Fibroblast of lung (primary cell): ENCODE measurements around the gene SPARC. TPM values are rescaled to one million over a fixed set of nuclear protein-coding genes. Genes with fewer than 3 reads are reported as not detected.
A peak's percentile ranks its signal among the peaks of the same experiment; 100 is the strongest.
"Not testable (repeated sequence)": the region's sequence is repeated elsewhere in the genome, so short reads cannot be mapped to it uniquely, and the experiment has no call there.

Source experiments
- DNase-seq, 2 donors: peaks; one replicate each; pipeline versions ENCODE4 v3.0.0 to v3.0.0-alpha.2; 2010; ENCODE audit warnings: low read depth in 2 of 2
- H2AFZ ChIP-seq: 2 replicates; pipeline ENCODE4 v1.5.1; 2012; ENCODE audit warnings: low read length, control low read depth, inconsistent platforms
- H3K27ac ChIP-seq: 2 replicates; pipeline ENCODE4 v1.5.1; 2011; ENCODE audit warnings: low read length, control low read depth; ENCODE audit not compliant: insufficient read depth
- H3K27me3 ChIP-seq: 2 replicates; pipeline ENCODE4 v1.5.1; 2011; ENCODE audit warnings: mild to moderate bottlenecking, low read length; ENCODE audit not compliant: control insufficient read depth, insufficient read depth
- H3K36me3 ChIP-seq: 2 replicates; pipeline ENCODE4 v1.5.1; 2011; ENCODE audit warnings: low read length; ENCODE audit not compliant: control insufficient read depth, insufficient read depth
- H3K4me1 ChIP-seq: 2 replicates; pipeline ENCODE4 v1.5.1; 2011; ENCODE audit warnings: low read length; ENCODE audit not compliant: control insufficient read depth, insufficient read depth; ENCODE audit errors: extremely low read depth
- H3K4me2 ChIP-seq: 2 replicates; pipeline ENCODE4 v1.5.1; 2011; ENCODE audit warnings: low read length, control low read depth; ENCODE audit not compliant: insufficient read depth; ENCODE audit errors: extremely low read depth
- H3K4me3 ChIP-seq, 4 experiments: fragments of 200-600 bp in 1 of 4; sonication (generic) in 1 of 4; replicated peaks in 1 of 4; 2 replicates each; pipeline ENCODE4 v1.5.1; 2011 to 2016; ENCODE audit warnings: low read length in 4 of 4, low read depth in 3 of 4, mild to moderate bottlenecking in 3 of 4, control low read depth in 2 of 4, inconsistent platforms in 1 of 4, mixed read lengths in 1 of 4; ENCODE audit not compliant: insufficient read depth in 1 of 4; ENCODE audit errors: control extremely low read depth in 1 of 4
- H3K79me2 ChIP-seq: 2 replicates; pipeline ENCODE4 v1.5.1; 2012; ENCODE audit warnings: mild to moderate bottlenecking, low read length, inconsistent platforms; ENCODE audit not compliant: control insufficient read depth, insufficient read depth
- H3K9ac ChIP-seq: 2 replicates; pipeline ENCODE4 v1.5.1; 2011; ENCODE audit warnings: mild to moderate bottlenecking, low read length, control low read depth; ENCODE audit not compliant: insufficient read depth
- H3K9me3 ChIP-seq: 2 replicates; pipeline ENCODE4 v1.5.1; 2012; ENCODE audit warnings: low read depth, low read length; ENCODE audit not compliant: control insufficient read depth, insufficient read depth
- H4K20me1 ChIP-seq: 2 replicates; pipeline ENCODE4 v1.5.1; 2011; ENCODE audit warnings: low read length; ENCODE audit not compliant: control insufficient read depth, insufficient read depth; ENCODE audit errors: extremely low read depth
- CTCF ChIP-seq, 2 donors: IDR thresholded peaks in 1 of 2; conservative IDR thresholded peaks in 1 of 2; 1 replicate in 1 of 2; 2 replicates in 1 of 2; pipeline ENCODE4 v1.5.1; 2011 to 2012; ENCODE audit warnings: low read length in 2 of 2, control low read depth in 1 of 2, inconsistent platforms in 1 of 2, low read depth in 1 of 2, mild to moderate bottlenecking in 1 of 2
- EZH2 ChIP-seq: IDR thresholded peaks from 2 replicates; pipeline ENCODE4 v1.5.1; 2012; ENCODE audit warnings: low read length, control low read depth, mild to moderate bottlenecking; ENCODE audit errors: missing control alignments
- polyA plus RNA-seq, 2 donors: library from polyadenylated mRNA; depleted of rRNA in 1 of 2; stranded (reverse) in 1 of 2; unstranded in 1 of 2; fragments of >200 nt; gene quantifications; 2 replicates each; pipeline ENCODE4 v1.2.1, GENCODE V29; 2011 to 2012; ENCODE audit warnings: missing spikeins in 1 of 2
- total RNA-seq: library from RNA; depleted of rRNA; stranded (reverse); fragments of >200 nt; gene quantifications from 2 replicates; pipeline ENCODE4 v1.2.1, GENCODE V29; 2014

Gene SPARC
- total and polyA plus RNA-seq, 2 donors (not counting 1 experiment from before 2014, with no cell fraction given) = 408 to 6,513 TPM

GRCh38 chr5:151694035-151694485, 7.3 kb upstream of the SPARC start:
- H2AFZ ChIP-seq = no peak overlapping the region
- no peaks in the 10 kb centered on the region for H4K20me1 ChIP-seq
- peaks cover 23% of the 10 kb centered on the region for H3K4me1 ChIP-seq
- H3K27ac ChIP-seq = no peak overlapping the region
- peak; percentile 30 to 70 for DNase-seq
- H3K27me3 ChIP-seq = no peaks in the 10 kb centered on the region
- no peaks in the 10 kb centered on the region for H3K9me3 ChIP-seq
- no peaks in the 10 kb centered on the region for H3K36me3 ChIP-seq
- no peak overlapping the region for H3K4me2 ChIP-seq
- TF ChIP-seq CTCF (conservative IDR thresholded peaks at IDR 0.05 in 1 of 2, IDR thresholded peaks at IDR 0.05 in 1 of 2; ENCODE audit: low read depth in 1 of 2, low read length in 2 of 2) (no peak), EZH2 (no peak)
- H3K4me3 ChIP-seq = no peak overlapping the region
- H3K9ac ChIP-seq = no peak overlapping the region
- H3K79me2 ChIP-seq = no peaks in the 10 kb centered on the region

- Histone ChIP-seq H3K79me2 (peaks cover 2% of the 10 kb centered on the region), H3K27ac (no peak overlapping the region)
- DNase-seq = peak in 1 of 2 donors; percentile 19
Observed at GRCh38 chr5:151692312-151692711, 5.6 kb upstream of the SPARC start.

DNA sequence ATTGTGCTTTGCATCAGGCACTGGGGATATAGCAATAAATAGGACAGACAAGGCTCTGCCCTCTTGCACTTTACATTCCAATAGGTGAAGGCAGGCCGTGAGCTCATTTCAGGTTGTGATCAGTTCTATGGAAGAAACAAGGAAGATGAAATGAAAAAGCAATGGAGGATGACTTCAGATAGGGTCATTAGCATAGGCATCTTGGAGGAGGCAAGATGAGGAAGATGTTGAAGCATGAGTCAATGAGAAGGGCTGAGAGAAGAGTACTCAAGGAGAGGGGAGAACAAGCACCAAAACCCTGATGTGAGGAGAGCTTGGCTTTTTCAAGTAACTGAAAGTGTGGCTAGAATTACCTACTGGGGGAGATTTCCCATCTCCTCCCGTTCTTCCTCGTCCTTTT, 5.0 kb upstream of the SPARC start:
- peak in 1 of 2 donors; percentile 60 for DNase-seq
- Histone ChIP-seq H3K36me3 (no peaks in the 10 kb centered on the region), H4K20me1 (no peaks in the 10 kb centered on the region), H3K4me1 (peaks cover 16% of the 10 kb centered on the region), H3K79me2 (peaks cover 2% of the 10 kb centered on the region), H3K9ac (no peak overlapping the region), H3K4me2 (no peak overlapping the region), H3K4me3 (no peak overlapping the region), H3K9me3 (no peaks in the 10 kb centered on the region), H2AFZ (no peak overlapping the region), H3K27me3 (no peaks in the 10 kb centered on the region), H3K27ac (no peak overlapping the region)
- TF ChIP-seq CTCF (conservative IDR thresholded peaks at IDR 0.05 in 1 of 2, IDR thresholded peaks at IDR 0.05 in 1 of 2; ENCODE audit: low read depth in 1 of 2, low read length in 2 of 2) (no peak), EZH2 (no peak)

More at GRCh38 chr5:151692312-151692711, 5.6 kb upstream of the SPARC start:
- Histone ChIP-seq H3K4me2 (no peak overlapping the region), H3K4me3 (no peak overlapping the region), H4K20me1 (no peaks in the 10 kb centered on the region), H3K27me3 (no peaks in the 10 kb centered on the region), H3K9ac (no peak overlapping the region), H2AFZ (no peak overlapping the region), H3K36me3 (no peaks in the 10 kb centered on the region), H3K4me1 (peaks cover 17% of the 10 kb centered on the region), H3K9me3 (no peaks in the 10 kb centered on the region)
- TF ChIP-seq EZH2 = no peak
- no peak for TF ChIP-seq CTCF (conservative IDR thresholded peaks at IDR 0.05 in 1 of 2, IDR thresholded peaks at IDR 0.05 in 1 of 2; ENCODE audit: low read depth in 1 of 2, low read length in 2 of 2)

DNA sequence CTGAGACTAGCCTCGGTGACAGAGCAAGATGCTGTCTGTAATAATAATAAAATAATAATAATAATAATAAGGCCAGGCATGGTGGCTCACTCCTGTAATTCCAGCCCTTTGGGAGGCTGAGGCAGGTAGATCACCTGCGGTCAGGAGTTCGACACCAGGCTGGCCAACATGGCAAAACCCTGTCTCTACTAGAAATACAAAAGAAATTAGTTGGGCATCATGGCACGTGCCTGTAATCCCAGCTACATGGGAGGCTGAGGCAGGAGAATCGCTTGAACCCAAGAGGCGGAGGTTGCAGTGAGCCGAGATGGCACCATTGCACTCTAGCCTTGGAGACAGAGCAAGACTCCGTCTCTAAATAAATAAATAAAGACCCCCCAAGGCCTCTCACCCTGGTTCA, 2.9 kb upstream of the SPARC start:
- not testable (repeated sequence) for H3K9ac ChIP-seq, H3K27me3 ChIP-seq, H2AFZ ChIP-seq, H3K27ac ChIP-seq, H4K20me1 ChIP-seq, H3K4me1 ChIP-seq, H3K36me3 ChIP-seq, H3K9me3 ChIP-seq, H3K4me3 ChIP-seq, DNase-seq, H3K4me2 ChIP-seq
- H3K79me2 ChIP-seq = peaks cover 23% of the 10 kb centered on the region
